GM06990 (cell line): ENCODE measurements around the gene ATP1B4.

Source experiments
- DNase-seq: peaks from one replicate; pipeline ENCODE4 v3.0.0-alpha.2; 2011; ENCODE audit not compliant: insufficient read length; ENCODE audit errors: extremely low read depth
- H3K27me3 ChIP-seq: replicated peaks from 2 replicates; pipeline ENCODE4 v1.6.0; 2011; ENCODE audit warnings: low read length; ENCODE audit not compliant: control insufficient read depth, insufficient read depth
- H3K36me3 ChIP-seq: 2 replicates; pipeline ENCODE4 v1.5.1; 2011; ENCODE audit warnings: low read length; ENCODE audit not compliant: control insufficient read depth, insufficient read depth
- H3K4me3 ChIP-seq: replicated peaks from 2 replicates; pipeline ENCODE4 v1.5.1; 2011; ENCODE audit warnings: low read depth, mild to moderate bottlenecking, control low read depth, low read length
- TF ChIP-seq, protein P1 (sequence below): IDR thresholded peaks from 2 replicates; pipeline ENCODE4 v1.5.1; 2011; ENCODE audit warnings: low read length, control low read depth, mild to moderate bottlenecking, inconsistent platforms; ENCODE audit not compliant: insufficient read depth, poor library complexity, severe bottlenecking

ATP1B4 gene

DNA sequence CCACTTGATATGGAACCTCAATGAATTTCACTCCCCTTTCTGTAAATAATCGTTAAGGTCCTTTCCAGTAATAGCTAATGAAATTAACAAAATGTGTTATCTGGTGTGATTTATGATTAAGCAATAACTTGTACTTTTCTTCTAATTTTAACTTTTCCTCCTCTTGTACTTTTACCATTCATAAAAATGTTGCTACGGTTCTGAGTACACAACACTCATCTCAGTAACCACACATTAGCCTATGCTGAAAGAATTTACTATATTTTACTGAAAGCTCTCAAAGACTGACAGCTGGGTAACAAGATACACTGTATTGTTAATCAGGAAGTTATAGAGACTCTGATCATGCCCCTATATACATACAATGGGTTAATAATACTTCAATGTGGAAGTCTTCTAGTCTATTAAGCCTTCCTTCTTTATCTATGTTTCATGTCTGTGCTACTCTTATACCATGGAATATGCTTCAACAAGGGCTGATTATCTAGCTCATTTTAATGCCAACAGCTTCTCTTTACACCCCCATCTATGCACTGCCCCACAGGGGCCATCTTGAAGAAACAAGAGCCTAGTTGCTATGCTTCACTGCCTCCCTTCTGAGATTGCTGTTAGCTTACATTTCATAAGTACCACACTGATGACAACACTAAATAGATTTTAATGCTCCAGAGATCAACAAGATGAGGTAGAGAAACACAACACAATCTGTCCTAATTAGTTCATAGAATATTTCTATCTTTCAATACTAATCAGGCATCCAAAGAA is 68.1 kb downstream of the ATP1B4 start:
- DNase-seq = peak; percentile 9
- H3K36me3 ChIP-seq = no peaks in the 10 kb centered on the region
- TF ChIP-seq, protein P1, sequence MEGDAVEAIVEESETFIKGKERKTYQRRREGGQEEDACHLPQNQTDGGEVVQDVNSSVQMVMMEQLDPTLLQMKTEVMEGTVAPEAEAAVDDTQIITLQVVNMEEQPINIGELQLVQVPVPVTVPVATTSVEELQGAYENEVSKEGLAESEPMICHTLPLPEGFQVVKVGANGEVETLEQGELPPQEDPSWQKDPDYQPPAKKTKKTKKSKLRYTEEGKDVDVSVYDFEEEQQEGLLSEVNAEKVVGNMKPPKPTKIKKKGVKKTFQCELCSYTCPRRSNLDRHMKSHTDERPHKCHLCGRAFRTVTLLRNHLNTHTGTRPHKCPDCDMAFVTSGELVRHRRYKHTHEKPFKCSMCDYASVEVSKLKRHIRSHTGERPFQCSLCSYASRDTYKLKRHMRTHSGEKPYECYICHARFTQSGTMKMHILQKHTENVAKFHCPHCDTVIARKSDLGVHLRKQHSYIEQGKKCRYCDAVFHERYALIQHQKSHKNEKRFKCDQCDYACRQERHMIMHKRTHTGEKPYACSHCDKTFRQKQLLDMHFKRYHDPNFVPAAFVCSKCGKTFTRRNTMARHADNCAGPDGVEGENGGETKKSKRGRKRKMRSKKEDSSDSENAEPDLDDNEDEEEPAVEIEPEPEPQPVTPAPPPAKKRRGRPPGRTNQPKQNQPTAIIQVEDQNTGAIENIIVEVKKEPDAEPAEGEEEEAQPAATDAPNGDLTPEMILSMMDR = no peak
- H3K27me3 ChIP-seq = no peaks in the 10 kb centered on the region
- no peak overlapping the region for H3K4me3 ChIP-seq
